GM19099 (cell line): Measurements from ENCODE around the gene FAM156B.
"Not testable (repeated sequence)": the region's sequence is repeated elsewhere in the genome, so short reads cannot be mapped to it uniquely, and the experiment has no call there.

ENCODE experiments used
- POLR2A ChIP-seq: IDR thresholded peaks from 3 replicates; pipeline ENCODE4 v1.6.1; 2011; ENCODE audit warnings: low read depth; ENCODE audit not compliant: insufficient read length; ENCODE audit errors: extremely low read depth

FAM156B gene

GRCh38 chrX:52896855-52897709 lies at the start of gene FAM156B:
TSS of gene FAM156B (plus strand) at chrX:52897330. CDS start at chrX:52907226, 9,896 bp downstream.
- TF ChIP-seq POLR2A: not testable (repeated sequence)

GRCh38 chrX:52852110-52852860 lies 44.8 kb upstream of the FAM156B start:
- no peak for TF ChIP-seq POLR2A

GRCh38 chrX:52865343-52865998 lies 31.7 kb upstream of the FAM156B start:
- TF ChIP-seq POLR2A: no peak

- TF ChIP-seq POLR2A: no peak
Observed at GRCh38 chrX:52867610-52868348, 29.4 kb upstream of the FAM156B start, which contains the start of gene XAGE3. TSS of gene XAGE3 (minus strand) at chrX:52868083. CDS start at chrX:52867133, 950 bp downstream.

GRCh38 chrX:52870046-52870445 lies 27.1 kb upstream of the FAM156B start:
- TF ChIP-seq POLR2A: no peak

GRCh38 chrX:52874661-52875060 lies 22.5 kb upstream of the FAM156B start:
- no peak for TF ChIP-seq POLR2A

GRCh38 chrX:52923781-52924241 lies 26.7 kb downstream of the FAM156B start:
- no peak for TF ChIP-seq POLR2A

GRCh38 chrX:52933213-52933612 lies 36.1 kb downstream of the FAM156B start:
- no peak for TF ChIP-seq POLR2A

- TF ChIP-seq POLR2A: no peak
Observed at GRCh38 chrX:52933976-52934703, 37.0 kb downstream of the FAM156B start.

GRCh38 chrX:52934704-52935469 lies 37.8 kb downstream of the FAM156B start:
- peak; percentile 79 for TF ChIP-seq POLR2A
